WTC11 (cell line): Measurements from ENCODE around the gene FES.

Experiments
- CBFB ChIP-seq: sonication (generic); formaldehyde crosslinking; IDR thresholded peaks from 2 replicates; pipeline ENCODE4 v1.8.1; 2022; ENCODE audit warnings: mild to moderate bottlenecking, low read depth, missing genetic modification reagents
- CTCF ChIP-seq: fragments of 200-600 bp; IDR thresholded peaks from 2 replicates; pipeline ENCODE4 v1.8.0; 2022; ENCODE audit warnings: antibody characterized with exemption
- NR2C2 ChIP-seq: sonication (generic); formaldehyde crosslinking; IDR thresholded peaks from 2 replicates; pipeline ENCODE4 v1.8.0; 2022; ENCODE audit warnings: mild to moderate bottlenecking, missing genetic modification reagents

GRCh38 chr15:90838139-90838538 lies 46.2 kb upstream of the FES start:
- no peak for TF ChIP-seq CTCF
- TF ChIP-seq CBFB: no peak
- no peak for TF ChIP-seq NR2C2 (CRISPR knock-in tag)
